Left renal cortex interstitium (tissue), 4 donors: ENCODE results near the gene FOXR2. TPM values are rescaled to one million over a fixed set of nuclear protein-coding genes. Genes with fewer than 3 reads are reported as not detected.

Experiments
- DNase-seq, 4 donors: peaks; one replicate each; pipeline ENCODE4 v3.0.0-alpha.2; 2013; ENCODE audit warnings: low read depth in 4 of 4, low spot score in 2 of 4, missing footprints in 1 of 4
- polyA plus RNA-seq, 4 donors: library from polyadenylated mRNA; unstranded; fragments of 120-200 nt; gene quantifications; one replicate each; pipeline ENCODE4 v1.2.1, GENCODE V29; 2013; ENCODE audit not compliant: insufficient read length in 4 of 4

FOXR2 gene, protein sequence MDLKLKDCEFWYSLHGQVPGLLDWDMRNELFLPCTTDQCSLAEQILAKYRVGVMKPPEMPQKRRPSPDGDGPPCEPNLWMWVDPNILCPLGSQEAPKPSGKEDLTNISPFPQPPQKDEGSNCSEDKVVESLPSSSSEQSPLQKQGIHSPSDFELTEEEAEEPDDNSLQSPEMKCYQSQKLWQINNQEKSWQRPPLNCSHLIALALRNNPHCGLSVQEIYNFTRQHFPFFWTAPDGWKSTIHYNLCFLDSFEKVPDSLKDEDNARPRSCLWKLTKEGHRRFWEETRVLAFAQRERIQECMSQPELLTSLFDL
- polyA plus RNA-seq, result not detected

DNA sequence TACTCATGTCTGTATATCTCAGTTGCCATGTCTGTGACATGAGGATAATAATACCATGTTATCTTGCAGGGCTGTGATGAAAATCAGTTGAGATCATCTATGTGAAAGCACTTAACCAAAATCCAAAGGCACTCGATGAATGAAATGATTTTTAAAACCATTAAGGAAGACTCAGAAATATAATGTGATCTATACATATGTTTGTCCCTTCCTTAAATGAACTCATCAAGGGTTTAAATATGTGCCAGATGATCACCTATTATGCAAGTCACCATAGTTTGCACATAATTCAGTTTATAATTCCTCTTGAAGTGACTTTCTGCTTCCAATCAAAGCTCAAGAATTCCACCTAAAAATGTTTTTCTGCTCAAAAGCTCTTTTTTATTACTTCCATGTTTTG is at the start of gene FOXR2:
FOXR2 (plus strand) TSS at position 301 of the 400 bp plus-strand sequence. CDS start 312 bp downstream, outside the sequence.
- DNase-seq, result no peak

- no peak for DNase-seq
Observed at GRCh38 chrX:55579115-55579514, 44.1 kb upstream of the FOXR2 start.

GRCh38 chrX:55582447-55582846 is 40.8 kb upstream of the FOXR2 start:
- DNase-seq, result no peak

DNA sequence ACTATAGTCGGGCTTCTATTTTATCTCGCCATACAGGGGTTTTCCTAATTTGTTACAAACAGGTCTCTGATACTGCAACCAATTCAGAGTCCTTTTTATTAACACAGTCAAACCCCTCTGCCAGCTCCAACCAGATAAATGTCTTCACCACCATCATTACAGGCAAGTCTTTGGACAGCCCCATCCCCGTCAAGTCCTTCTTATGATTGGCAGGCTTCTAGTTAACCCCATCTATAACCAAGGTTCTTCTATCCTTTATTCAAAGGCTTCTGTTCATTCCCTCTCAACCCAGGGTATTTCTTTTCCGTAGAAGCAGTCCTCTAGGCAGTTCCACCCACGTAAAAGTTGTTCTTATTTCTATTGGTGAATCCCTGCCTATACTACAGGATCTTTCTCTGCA is 29.9 kb upstream of the FOXR2 start:
- no peak for DNase-seq

DNA sequence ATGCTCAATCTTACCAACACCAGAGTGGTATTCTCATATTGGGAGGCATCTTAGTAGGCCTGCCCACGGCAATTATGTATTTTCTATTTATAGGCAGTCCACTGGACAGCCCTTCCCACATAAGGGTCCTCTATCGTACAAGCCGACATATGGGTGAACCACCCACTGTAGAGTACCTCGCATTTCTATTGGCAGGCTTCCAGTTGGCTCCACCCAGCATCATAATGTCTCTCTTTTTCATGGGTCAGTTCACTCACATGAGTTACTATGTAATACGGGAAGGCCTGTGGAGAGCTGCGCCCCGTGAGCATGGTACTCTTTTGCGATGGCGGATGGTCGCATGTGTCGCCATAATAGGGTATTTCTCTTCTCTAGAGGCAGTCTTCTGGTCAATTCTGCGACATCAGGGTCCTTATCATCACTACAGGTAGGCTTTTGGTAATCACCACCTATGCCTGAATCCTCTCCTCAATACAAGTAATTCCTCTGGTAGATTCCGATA is 29.4 kb upstream of the FOXR2 start:
- no peak for DNase-seq

DNA sequence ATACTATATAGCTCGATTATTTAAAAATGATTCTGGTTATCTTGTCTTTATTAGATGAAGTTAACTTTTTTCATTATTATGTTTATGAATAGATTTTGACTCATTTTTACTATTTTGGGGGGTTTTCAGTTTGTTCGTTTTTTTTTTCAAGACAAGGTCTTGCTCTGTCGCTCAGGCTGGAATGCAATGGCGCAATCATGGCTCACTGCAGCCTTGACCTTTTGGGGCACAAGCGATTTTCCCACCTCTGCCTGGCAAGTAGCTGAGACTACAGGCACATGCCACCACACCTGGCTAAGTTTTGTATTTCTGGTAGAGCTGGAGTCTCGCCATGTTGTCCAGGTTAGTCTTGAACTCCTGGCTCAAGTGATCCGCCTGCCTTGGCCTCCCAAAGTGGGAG is 24.9 kb upstream of the FOXR2 start:
- no peak for DNase-seq

- no peak for DNase-seq
Observed at GRCh38 chrX:55619547-55619946, 3.7 kb upstream of the FOXR2 start.

- DNase-seq, result no peak
Observed at GRCh38 chrX:55624403-55624802, 1.2 kb downstream of the FOXR2 start.

GRCh38 chrX:55636109-55636508 is 12.9 kb downstream of the FOXR2 start:
- no peak for DNase-seq

GRCh38 chrX:55638933-55639332 is 15.7 kb downstream of the FOXR2 start:
- no peak for DNase-seq

GRCh38 chrX:55640854-55641253 is 17.7 kb downstream of the FOXR2 start:
- no peak for DNase-seq

DNA sequence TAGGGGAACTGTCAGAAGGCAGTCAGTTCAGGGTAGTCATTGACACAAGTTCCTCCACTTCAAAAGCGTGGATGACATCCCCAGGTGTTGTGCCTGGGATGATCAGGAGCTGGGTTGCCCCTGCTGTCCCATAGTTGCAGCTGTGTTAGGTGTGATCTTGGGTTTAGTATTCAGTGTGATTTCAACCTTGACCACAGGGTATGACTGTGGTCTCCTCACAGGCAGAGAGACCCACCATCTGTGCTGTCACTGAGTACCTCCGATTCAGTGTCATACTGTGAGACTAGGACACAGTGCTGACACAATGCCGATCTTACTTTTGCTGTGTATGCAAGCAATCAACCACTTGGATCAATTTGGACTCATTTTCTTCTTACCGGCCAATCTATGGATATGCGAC is 25.2 kb downstream of the FOXR2 start:
- DNase-seq, result no peak

DNA sequence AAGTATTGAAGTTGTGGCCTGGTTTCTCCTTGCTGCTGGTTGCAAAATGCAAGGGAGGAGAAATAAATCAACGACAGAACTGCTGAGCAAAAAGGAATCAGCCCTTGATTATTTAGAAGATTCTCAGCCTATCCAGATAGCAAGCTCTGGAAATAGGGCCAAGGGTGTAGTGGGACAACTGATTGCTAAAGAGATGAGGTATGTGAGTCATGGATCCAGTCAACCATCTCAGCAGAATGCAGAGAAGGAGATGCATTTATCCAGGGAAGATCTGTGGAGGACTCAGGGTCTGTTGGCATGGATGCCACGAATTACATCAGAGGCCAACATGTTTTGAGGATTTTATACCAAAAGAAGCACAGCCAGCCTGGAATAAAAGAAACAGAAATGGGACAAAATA is 36.7 kb downstream of the FOXR2 start:
- no peak for DNase-seq

DNA sequence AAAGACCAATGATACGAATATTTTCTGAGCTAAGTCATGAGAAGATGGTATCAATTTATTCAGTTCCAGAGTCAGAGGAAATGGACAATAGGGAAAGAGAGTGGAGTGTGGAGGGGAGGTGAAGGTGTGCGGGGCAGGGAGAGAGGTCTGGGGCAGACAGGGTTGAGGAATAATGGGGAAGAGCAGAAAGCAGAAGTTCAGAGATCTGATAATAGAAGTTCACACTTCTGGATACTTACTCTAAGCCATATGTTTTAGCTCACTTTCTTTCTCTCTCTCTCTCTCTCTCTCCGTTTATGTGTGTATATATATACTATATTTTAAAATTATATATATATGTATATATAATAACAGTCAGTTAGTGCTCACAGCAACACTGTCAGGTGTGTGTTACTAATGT is 40.4 kb downstream of the FOXR2 start:
- DNase-seq, result no peak

DNA sequence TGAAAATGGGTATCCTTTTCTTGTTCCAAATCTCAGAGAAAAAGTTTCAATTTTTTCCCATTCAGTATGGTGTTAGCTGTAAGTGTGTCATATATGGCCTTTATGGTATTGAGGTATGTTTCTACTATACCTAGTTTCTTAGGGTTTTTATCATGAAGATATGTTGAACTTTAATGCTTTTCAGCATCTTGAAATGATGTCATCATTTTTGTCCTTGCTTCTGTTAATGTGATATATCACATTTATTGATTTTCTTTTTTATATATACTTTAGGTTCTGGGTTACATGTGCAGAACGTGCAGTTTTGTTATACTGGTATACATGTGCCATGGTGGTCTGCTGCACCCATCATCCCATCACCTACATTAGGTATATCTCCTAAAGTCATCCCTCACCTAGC is 44.9 kb downstream of the FOXR2 start:
- no peak for DNase-seq

Other genes with a start within 250 kb of the FOXR2 start
- gene MAGEH1, start 171.3 kb upstream of the FOXR2 start, polyA plus RNA-seq, result 10 to 100 TPM; 64.5 to 82.9 (median 69.9) TPM
- 10 to 100 TPM; 11.5 to 13.3 (median 12.2) TPM for gene USP51, start 133.6 kb upstream of the FOXR2 start, polyA plus RNA-seq
- gene RRAGB, start 94.3 kb downstream of the FOXR2 start, polyA plus RNA-seq, result 10 to 100 TPM; 33.5 to 49.5 (median 44.7) TPM